ENCODE data around the gene PAPPA2. TPM values are rescaled to one million over a fixed set of nuclear protein-coding genes. Genes with fewer than 3 reads are reported as not detected.

The PAPPA2 gene
- total and polyA plus RNA-seq, 2 of the 4 experiments (the other 2 are of a cell fraction) = 0.10 to 0.18 TPM

DNA sequence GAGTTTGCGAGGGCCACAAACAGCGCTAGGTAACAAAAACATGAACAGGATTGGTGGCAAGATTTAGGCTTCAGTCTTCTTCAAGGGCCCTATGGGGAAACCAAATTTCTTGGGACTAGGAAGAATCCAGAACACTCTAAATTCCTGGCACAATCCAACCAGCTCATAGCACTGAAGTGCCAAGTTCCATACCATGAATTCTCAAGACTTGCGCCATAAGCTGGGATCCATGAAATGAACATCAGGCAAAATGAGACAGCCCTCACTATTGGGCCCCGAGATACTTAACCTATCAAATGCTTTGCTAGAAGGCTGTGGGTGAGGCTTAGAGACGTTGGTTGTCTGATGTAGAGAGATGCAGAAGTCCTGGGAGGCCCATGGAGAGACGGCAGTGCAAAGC is 322.1 kb downstream of the PAPPA2 start:
- Histone ChIP-seq H3K36me3 (ENCODE audit: control insufficient read depth, insufficient read depth, low read length) (no peaks in the 10 kb centered on the region), H3K4me2 (ENCODE audit: low read depth, low read length) (no peak overlapping the region), H3K27ac (ENCODE audit: insufficient read depth, low read length) (no peak overlapping the region), H4K20me1 (ENCODE audit: insufficient read depth, low read length) (no peaks in the 10 kb centered on the region), H3K9ac (ENCODE audit: low read depth, low read length) (no peak overlapping the region), H2BK20ac (ENCODE audit: low read depth, low read length) (no peak overlapping the region), H2AK5ac (ENCODE audit: low read depth, low read length) (no peak overlapping the region), H3K14ac (replicated peaks; ENCODE audit: low read depth, low read length) (no peak overlapping the region), H3K9me3 (ENCODE audit: control insufficient read depth, insufficient read depth, low read length) (0 out of 2 replicates have a peak, but pooled peaks cover 3% of the 10 kb centered on the region), H4K8ac (ENCODE audit: low read depth in 2 of 2, low read length in 2 of 2) (no peak overlapping the region), H3K56ac (ENCODE audit: extremely low read depth, insufficient read depth, low read length) (no peak overlapping the region), H2AFZ (replicated peaks; ENCODE audit: low read length, poor library complexity) (no peak overlapping the region), H3K79me1 (ENCODE audit: low read depth in 1 of 2, low read length in 2 of 2) (no peaks in the 10 kb centered on the region), H3K27me3 (ENCODE audit: control insufficient read depth, insufficient read depth, low read length) (no peaks in the 10 kb centered on the region), H2BK120ac (ENCODE audit: low read depth, low read length) (no peak overlapping the region), H4K91ac (ENCODE audit: insufficient read depth, low read depth, low read length) (no peak overlapping the region), H4K5ac (ENCODE audit: low read depth, low read length) (no peak overlapping the region), H3K23ac (ENCODE audit: low read depth, low read length) (no peak overlapping the region), H3K4me1 (ENCODE audit: control insufficient read depth, insufficient read depth, low read length) (no peaks in the 10 kb centered on the region), H2BK15ac (ENCODE audit: low read depth, low read length) (no peak overlapping the region), H3K4me3 (ENCODE audit: insufficient read depth, low read depth, low read length) (no peak overlapping the region), H2BK5ac (ENCODE audit: low read depth, low read length, poor library complexity, severe bottlenecking) (no peak overlapping the region), H2AK9ac (replicated peaks; ENCODE audit: low read depth, low read length, poor library complexity) (no peak overlapping the region), H3K9me1 (ENCODE audit: insufficient read depth, low read length) (no peaks in the 10 kb centered on the region), H3K4ac (ENCODE audit: low read depth, low read length) (no peak overlapping the region), H3K18ac (ENCODE audit: low read depth, low read length) (no peak overlapping the region)
- no TSS peak for BruUV-seq (replicated peaks)
- dilution Hi-C loops (cut with HindIII; ENCODE audit: low sequenced_read_pairs, unreplicated experiment) = no loop called here
- WGBS, 2 experiments (ENCODE audit: extremely low coverage in 2 of 2, insufficient read length in 1 of 2) = no CpG with 5 or more reads among the region's 6 CpGs
- no peak for ATAC-seq (ENCODE audit: low read depth)
- in situ Hi-C loops (cut with MboI; ENCODE audit: low sequenced_read_pairs) = no loop called here
- DNase-seq = no peak
- POLR2A ChIA-PET (ENCODE audit: unreplicated experiment) = no interaction called here
- no peak for TF ChIP-seq RCOR1 (IDR thresholded peaks at IDR 0.05; ENCODE audit: insufficient replicate concordance, low read length)
- no peak for TF ChIP-seq POLR2A (IDR thresholded peaks at IDR 0.05; ENCODE audit: low read depth, low read length)
- TF ChIP-seq RFX5 (IDR thresholded peaks at IDR 0.05; ENCODE audit: low read depth, low read length) = no peak
- TF ChIP-seq SMC3 (IDR thresholded peaks at IDR 0.05; ENCODE audit: low read depth, low read length) = no peak
- TF ChIP-seq, protein P1, sequence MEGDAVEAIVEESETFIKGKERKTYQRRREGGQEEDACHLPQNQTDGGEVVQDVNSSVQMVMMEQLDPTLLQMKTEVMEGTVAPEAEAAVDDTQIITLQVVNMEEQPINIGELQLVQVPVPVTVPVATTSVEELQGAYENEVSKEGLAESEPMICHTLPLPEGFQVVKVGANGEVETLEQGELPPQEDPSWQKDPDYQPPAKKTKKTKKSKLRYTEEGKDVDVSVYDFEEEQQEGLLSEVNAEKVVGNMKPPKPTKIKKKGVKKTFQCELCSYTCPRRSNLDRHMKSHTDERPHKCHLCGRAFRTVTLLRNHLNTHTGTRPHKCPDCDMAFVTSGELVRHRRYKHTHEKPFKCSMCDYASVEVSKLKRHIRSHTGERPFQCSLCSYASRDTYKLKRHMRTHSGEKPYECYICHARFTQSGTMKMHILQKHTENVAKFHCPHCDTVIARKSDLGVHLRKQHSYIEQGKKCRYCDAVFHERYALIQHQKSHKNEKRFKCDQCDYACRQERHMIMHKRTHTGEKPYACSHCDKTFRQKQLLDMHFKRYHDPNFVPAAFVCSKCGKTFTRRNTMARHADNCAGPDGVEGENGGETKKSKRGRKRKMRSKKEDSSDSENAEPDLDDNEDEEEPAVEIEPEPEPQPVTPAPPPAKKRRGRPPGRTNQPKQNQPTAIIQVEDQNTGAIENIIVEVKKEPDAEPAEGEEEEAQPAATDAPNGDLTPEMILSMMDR (conservative IDR thresholded peaks at IDR 0.05; ENCODE audit: low read depth, low read length) = no peak
- TF ChIP-seq MXI1 (IDR thresholded peaks at IDR 0.05; ENCODE audit: borderline replicate concordance, low read depth, low read length) = no peak
- TF ChIP-seq CHD1 (IDR thresholded peaks at IDR 0.05; ENCODE audit: low read depth, low read length) = no peak
- TF ChIP-seq, protein P2, sequence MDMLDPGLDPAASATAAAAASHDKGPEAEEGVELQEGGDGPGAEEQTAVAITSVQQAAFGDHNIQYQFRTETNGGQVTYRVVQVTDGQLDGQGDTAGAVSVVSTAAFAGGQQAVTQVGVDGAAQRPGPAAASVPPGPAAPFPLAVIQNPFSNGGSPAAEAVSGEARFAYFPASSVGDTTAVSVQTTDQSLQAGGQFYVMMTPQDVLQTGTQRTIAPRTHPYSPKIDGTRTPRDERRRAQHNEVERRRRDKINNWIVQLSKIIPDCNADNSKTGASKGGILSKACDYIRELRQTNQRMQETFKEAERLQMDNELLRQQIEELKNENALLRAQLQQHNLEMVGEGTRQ (IDR thresholded peaks at IDR 0.05; ENCODE audit: low read depth, low read length) = no peak
- no peak for TF ChIP-seq NFE2L2 (IDR thresholded peaks at IDR 0.05; ENCODE audit: low read depth, low read length)
- TF ChIP-seq RAD21 (IDR thresholded peaks at IDR 0.05; ENCODE audit: low read length) = no peak
- no peak for TF ChIP-seq BHLHE40 (IDR thresholded peaks at IDR 0.05; ENCODE audit: low read depth, low read length)
- TF ChIP-seq MAFK (IDR thresholded peaks at IDR 0.05; ENCODE audit: low read depth, low read length) = no peak
- no peak for TF ChIP-seq FOS (IDR thresholded peaks at IDR 0.05; ENCODE audit: low read depth, low read length)
- TF ChIP-seq MAZ (IDR thresholded peaks at IDR 0.05; ENCODE audit: borderline replicate concordance, low read depth, low read length) = no peak
- intact Hi-C loops (cut with micrococcal nuclease) = no loop called here
- CTCF ChIA-PET = no interaction called here
